HepG2 (cell line): Measurements from ENCODE around the gene FSIP1. TPM values are rescaled to one million over a fixed set of nuclear protein-coding genes. Genes with fewer than 3 reads are reported as not detected.

ENCODE experiments used
- BHLHE40 ChIP-seq: IDR thresholded peaks from 2 replicates; pipeline ENCODE4 v1.6.1; 2011; ENCODE audit warnings: low read length, improper control_type of control experiment
- HES4 ChIP-seq: sonication (generic); formaldehyde crosslinking; IDR thresholded peaks from 2 replicates; pipeline ENCODE4 v1.9.0; 2021; ENCODE audit warnings: mild to moderate bottlenecking, missing genetic modification reagents, borderline replicate concordance
- KDM6A ChIP-seq: IDR thresholded peaks from 2 replicates; pipeline ENCODE4 v1.6.1; 2016; ENCODE audit warnings: low read depth
- NCOA2 ChIP-seq: sonication (generic); formaldehyde crosslinking; IDR thresholded peaks from 2 replicates; pipeline ENCODE4 v1.8.0; 2022; ENCODE audit warnings: inconsistent platforms
- NFE2 ChIP-seq: sonication (generic); formaldehyde crosslinking; IDR thresholded peaks from 2 replicates; pipeline ENCODE4 v1.4.0; 2020; ENCODE audit warnings: missing genetic modification reagents
- SOX13 ChIP-seq, 3 experiments: fragments of 450-650 bp in 1 of 3; sonication (generic) in 1 of 3; formaldehyde crosslinking in 1 of 3; IDR thresholded peaks in 2 of 3; conservative IDR thresholded peaks in 1 of 3; 2 replicates each; pipeline versions ENCODE4 v1.5.0 to v1.6.1; 2016 to 2020; ENCODE audit warnings: antibody characterized with exemption in 1 of 3, mild to moderate bottlenecking in 1 of 3, missing compliant biosample characterization in 1 of 3, missing genetic modification reagents in 1 of 3, moderate library complexity in 1 of 3
- ZNF766 ChIP-seq: sonication (generic); formaldehyde crosslinking; IDR thresholded peaks from 2 replicates; pipeline ENCODE4 v1.5.0; 2020; ENCODE audit warnings: missing genetic modification reagents, borderline replicate concordance
- ZNF83 ChIP-seq: sonication (generic); formaldehyde crosslinking; IDR thresholded peaks from 2 replicates; pipeline ENCODE4 v1.4.0; 2020; ENCODE audit warnings: missing genetic modification reagents, mild to moderate bottlenecking, borderline replicate concordance
- ZNF878 ChIP-seq: sonication (generic); formaldehyde crosslinking; IDR thresholded peaks from 2 replicates; pipeline ENCODE4 v1.8.1; 2023; ENCODE audit warnings: mild to moderate bottlenecking, missing genetic modification reagents, moderate library complexity
- polyA plus RNA-seq, 8 experiments: library from polyadenylated mRNA; depleted of rRNA in 3 of 8; stranded (reverse) in 7 of 8; unstranded in 1 of 8; fragments of >200 nt; fragmentation: Illumina TruSeq in 4 of 8; extraction: Trizol in 4 of 8; gene quantifications; 2 replicates each; pipeline versions ENCODE4 v1.2.1 to v1.2.3, GENCODE V29; 2011 to 2016; ENCODE audit warnings: low read depth in 4 of 8, missing spikeins in 1 of 8, mixed read lengths in 1 of 8; ENCODE audit not compliant: insufficient read depth in 1 of 8
- total RNA-seq, 5 experiments: library from RNA; depleted of rRNA; stranded (reverse); fragments of >200 nt; fragmentation: Illumina TruSeq; extraction: Trizol; gene quantifications; 2 replicates each; pipeline ENCODE4 v1.2.3, GENCODE V29; 2016; ENCODE audit warnings: low read depth in 1 of 5
- TF ChIP-seq, protein P1 (sequence below): sonication (generic); formaldehyde crosslinking; IDR thresholded peaks from 2 replicates; pipeline ENCODE4 v1.8.1; 2022; ENCODE audit warnings: low read depth, mild to moderate bottlenecking, missing genetic modification reagents
- TF ChIP-seq, protein P2 (sequence below): sonication (generic); formaldehyde crosslinking; IDR thresholded peaks from 2 replicates; pipeline ENCODE4 v1.8.1; 2023; ENCODE audit warnings: mild to moderate bottlenecking, missing genetic modification reagents
- TF ChIP-seq, protein P3 (sequence below): IDR thresholded peaks from 2 replicates; pipeline ENCODE4 v1.6.1; 2016; ENCODE audit warnings: missing compliant biosample characterization, missing genetic modification reagents, borderline replicate concordance
- TF ChIP-seq, protein P4 (sequence below): sonication (generic); formaldehyde crosslinking; IDR thresholded peaks from 2 replicates; pipeline ENCODE4 v1.4.0; 2020; ENCODE audit warnings: missing genetic modification reagents
- TF ChIP-seq, protein P5 (sequence below): sonication (generic); formaldehyde crosslinking; IDR thresholded peaks from 2 replicates; pipeline ENCODE4 v1.5.0; 2020; ENCODE audit warnings: missing genetic modification reagents, mild to moderate bottlenecking, borderline replicate concordance
- TF ChIP-seq, protein P6 (sequence below): IDR thresholded peaks from 2 replicates; pipeline ENCODE4 v1.6.1; 2018; ENCODE audit warnings: missing genetic modification reagents, mild to moderate bottlenecking, missing compliant biosample characterization
- TF ChIP-seq, protein P7 (sequence below): sonication (generic); formaldehyde crosslinking; IDR thresholded peaks from 2 replicates; pipeline ENCODE4 v1.5.1; 2020; ENCODE audit warnings: mild to moderate bottlenecking, missing genetic modification reagents, moderate library complexity

FSIP1 gene
- total and polyA plus RNA-seq, 2 of the 13 experiments (the other 11 are each of a cell fraction or from before 2014, with no cell fraction given), result 0.18 TPM; not detected in 1

DNA sequence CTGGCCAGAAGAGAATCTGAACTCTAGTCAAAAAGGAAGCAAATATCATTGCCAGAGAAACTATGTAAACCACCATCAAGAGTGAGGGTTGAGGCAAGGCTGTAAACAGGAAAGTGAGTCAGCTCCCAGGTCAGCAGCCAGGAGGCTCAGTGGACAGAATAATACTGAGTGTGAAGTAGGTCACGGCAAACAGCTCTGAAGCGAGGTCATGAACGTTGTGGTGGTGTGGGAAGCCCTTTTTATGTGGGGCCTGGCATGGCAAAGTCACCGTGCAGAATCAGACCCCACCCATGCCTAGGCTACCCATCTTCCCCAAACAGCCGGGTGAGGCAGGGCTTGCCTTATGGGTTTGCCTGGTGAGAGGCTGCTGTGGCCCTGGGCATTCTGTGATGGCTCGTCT lies 157.8 kb downstream of the FSIP1 start (continued):
- TF ChIP-seq, protein P1, sequence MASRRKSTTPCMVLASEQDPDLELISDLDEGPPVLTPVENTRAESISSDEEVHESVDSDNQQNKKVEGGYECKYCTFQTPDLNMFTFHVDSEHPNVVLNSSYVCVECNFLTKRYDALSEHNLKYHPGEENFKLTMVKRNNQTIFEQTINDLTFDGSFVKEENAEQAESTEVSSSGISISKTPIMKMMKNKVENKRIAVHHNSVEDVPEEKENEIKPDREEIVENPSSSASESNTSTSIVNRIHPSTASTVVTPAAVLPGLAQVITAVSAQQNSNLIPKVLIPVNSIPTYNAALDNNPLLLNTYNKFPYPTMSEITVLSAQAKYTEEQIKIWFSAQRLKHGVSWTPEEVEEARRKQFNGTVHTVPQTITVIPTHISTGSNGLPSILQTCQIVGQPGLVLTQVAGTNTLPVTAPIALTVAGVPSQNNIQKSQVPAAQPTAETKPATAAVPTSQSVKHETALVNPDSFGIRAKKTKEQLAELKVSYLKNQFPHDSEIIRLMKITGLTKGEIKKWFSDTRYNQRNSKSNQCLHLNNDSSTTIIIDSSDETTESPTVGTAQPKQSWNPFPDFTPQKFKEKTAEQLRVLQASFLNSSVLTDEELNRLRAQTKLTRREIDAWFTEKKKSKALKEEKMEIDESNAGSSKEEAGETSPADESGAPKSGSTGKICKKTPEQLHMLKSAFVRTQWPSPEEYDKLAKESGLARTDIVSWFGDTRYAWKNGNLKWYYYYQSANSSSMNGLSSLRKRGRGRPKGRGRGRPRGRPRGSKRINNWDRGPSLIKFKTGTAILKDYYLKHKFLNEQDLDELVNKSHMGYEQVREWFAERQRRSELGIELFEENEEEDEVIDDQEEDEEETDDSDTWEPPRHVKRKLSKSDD, result no peak
- TF ChIP-seq SOX13 (IDR thresholded peaks at IDR 0.05), result no peak
- TF ChIP-seq SOX13 (CRISPR knock-in tag; conservative IDR thresholded peaks at IDR 0.05 in 1 of 2, IDR thresholded peaks at IDR 0.05 in 1 of 2), result peak in 1 of 2 experiments; percentile 32; a peak in 1 of 4 replicates
- TF ChIP-seq ZNF878 (CRISPR knock-in tag), result no peak
- no peak for TF ChIP-seq HES4 (CRISPR knock-in tag)
- TF ChIP-seq KDM6A (CRISPR knock-in tag), result no peak
- TF ChIP-seq BHLHE40, result no peak
- TF ChIP-seq NFE2, result no peak
- TF ChIP-seq, protein P2, sequence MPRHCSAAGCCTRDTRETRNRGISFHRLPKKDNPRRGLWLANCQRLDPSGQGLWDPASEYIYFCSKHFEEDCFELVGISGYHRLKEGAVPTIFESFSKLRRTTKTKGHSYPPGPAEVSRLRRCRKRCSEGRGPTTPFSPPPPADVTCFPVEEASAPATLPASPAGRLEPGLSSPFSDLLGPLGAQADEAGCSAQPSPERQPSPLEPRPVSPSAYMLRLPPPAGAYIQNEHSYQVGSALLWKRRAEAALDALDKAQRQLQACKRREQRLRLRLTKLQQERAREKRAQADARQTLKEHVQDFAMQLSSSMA (CRISPR knock-in tag), result no peak
- TF ChIP-seq, protein P3, sequence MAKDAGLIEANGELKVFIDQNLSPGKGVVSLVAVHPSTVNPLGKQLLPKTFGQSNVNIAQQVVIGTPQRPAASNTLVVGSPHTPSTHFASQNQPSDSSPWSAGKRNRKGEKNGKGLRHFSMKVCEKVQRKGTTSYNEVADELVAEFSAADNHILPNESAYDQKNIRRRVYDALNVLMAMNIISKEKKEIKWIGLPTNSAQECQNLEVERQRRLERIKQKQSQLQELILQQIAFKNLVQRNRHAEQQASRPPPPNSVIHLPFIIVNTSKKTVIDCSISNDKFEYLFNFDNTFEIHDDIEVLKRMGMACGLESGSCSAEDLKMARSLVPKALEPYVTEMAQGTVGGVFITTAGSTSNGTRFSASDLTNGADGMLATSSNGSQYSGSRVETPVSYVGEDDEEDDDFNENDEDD (CRISPR knock-in tag), result no peak
- no peak for TF ChIP-seq ZNF83 (CRISPR knock-in tag)
- TF ChIP-seq, protein P4, sequence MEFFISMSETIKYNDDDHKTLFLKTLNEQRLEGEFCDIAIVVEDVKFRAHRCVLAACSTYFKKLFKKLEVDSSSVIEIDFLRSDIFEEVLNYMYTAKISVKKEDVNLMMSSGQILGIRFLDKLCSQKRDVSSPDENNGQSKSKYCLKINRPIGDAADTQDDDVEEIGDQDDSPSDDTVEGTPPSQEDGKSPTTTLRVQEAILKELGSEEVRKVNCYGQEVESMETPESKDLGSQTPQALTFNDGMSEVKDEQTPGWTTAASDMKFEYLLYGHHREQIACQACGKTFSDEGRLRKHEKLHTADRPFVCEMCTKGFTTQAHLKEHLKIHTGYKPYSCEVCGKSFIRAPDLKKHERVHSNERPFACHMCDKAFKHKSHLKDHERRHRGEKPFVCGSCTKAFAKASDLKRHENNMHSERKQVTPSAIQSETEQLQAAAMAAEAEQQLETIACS (CRISPR knock-in tag), result no peak
- TF ChIP-seq NCOA2 (CRISPR knock-in tag), result no peak
- TF ChIP-seq, protein P5, sequence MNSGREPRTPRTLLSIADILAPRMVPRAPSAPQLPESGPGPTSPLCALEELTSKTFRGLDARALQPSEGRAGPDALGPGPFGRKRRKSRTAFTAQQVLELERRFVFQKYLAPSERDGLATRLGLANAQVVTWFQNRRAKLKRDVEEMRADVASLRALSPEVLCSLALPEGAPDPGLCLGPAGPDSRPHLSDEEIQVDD, result no peak
- no peak for TF ChIP-seq ZNF766
- TF ChIP-seq, protein P6, sequence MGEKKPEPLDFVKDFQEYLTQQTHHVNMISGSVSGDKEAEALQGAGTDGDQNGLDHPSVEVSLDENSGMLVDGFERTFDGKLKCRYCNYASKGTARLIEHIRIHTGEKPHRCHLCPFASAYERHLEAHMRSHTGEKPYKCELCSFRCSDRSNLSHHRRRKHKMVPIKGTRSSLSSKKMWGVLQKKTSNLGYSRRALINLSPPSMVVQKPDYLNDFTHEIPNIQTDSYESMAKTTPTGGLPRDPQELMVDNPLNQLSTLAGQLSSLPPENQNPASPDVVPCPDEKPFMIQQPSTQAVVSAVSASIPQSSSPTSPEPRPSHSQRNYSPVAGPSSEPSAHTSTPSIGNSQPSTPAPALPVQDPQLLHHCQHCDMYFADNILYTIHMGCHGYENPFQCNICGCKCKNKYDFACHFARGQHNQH (CRISPR knock-in tag), result 0 out of 2 replicates have a peak, but pooled peaks have one; percentile 35
- TF ChIP-seq, protein P7, sequence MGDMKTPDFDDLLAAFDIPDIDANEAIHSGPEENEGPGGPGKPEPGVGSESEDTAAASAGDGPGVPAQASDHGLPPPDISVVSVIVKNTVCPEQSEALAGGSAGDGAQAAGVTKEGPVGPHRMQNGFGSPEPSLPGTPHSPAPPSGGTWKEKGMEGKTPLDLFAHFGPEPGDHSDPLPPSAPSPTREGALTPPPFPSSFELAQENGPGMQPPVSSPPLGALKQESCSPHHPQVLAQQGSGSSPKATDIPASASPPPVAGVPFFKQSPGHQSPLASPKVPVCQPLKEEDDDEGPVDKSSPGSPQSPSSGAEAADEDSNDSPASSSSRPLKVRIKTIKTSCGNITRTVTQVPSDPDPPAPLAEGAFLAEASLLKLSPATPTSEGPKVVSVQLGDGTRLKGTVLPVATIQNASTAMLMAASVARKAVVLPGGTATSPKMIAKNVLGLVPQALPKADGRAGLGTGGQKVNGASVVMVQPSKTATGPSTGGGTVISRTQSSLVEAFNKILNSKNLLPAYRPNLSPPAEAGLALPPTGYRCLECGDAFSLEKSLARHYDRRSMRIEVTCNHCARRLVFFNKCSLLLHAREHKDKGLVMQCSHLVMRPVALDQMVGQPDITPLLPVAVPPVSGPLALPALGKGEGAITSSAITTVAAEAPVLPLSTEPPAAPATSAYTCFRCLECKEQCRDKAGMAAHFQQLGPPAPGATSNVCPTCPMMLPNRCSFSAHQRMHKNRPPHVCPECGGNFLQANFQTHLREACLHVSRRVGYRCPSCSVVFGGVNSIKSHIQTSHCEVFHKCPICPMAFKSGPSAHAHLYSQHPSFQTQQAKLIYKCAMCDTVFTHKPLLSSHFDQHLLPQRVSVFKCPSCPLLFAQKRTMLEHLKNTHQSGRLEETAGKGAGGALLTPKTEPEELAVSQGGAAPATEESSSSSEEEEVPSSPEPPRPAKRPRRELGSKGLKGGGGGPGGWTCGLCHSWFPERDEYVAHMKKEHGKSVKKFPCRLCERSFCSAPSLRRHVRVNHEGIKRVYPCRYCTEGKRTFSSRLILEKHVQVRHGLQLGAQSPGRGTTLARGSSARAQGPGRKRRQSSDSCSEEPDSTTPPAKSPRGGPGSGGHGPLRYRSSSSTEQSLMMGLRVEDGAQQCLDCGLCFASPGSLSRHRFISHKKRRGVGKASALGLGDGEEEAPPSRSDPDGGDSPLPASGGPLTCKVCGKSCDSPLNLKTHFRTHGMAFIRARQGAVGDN (CRISPR knock-in tag), result peak; percentile 70
